Activated CD8-positive, alpha-beta memory T cell treated with anti-CD3 and anti-CD28 coated beads, Interleukin-2, amount 10 ng/mL, durations not matched to agents 7 days and 5 days (primary cell): Measurements from ENCODE around the gene MYBPHL. TPM values are rescaled to one million over a fixed set of nuclear protein-coding genes. Genes with fewer than 3 reads are reported as not detected.

Experiments
- ATAC-seq: fragments of 150-1000 bp; cut with Tn5 transposase; one replicate; pipeline ENCODE4 v1.10.0; 2021; ENCODE audit warnings: moderate library complexity
- CTCF ChIA-PET: fragments of 350-600 bp; sonication (Branson Sonifier 250); formaldehyde crosslinking; loops from one replicate; lab custom pipeline; 2021; ENCODE audit warnings: antibody characterized with exemption; lab: Charles Lee
- DNase-seq: peaks from one replicate; pipeline ENCODE4 v3.0.0-alpha.2; 2020
- H3K27ac Mint-ChIP-seq: one replicate; pipeline ENCODE4 v1.8.0; 2021; ENCODE audit warnings: mild to moderate bottlenecking, mixed read lengths
- H3K27me3 Mint-ChIP-seq: one replicate; pipeline ENCODE4 v1.8.0; 2021; ENCODE audit warnings: mixed read lengths
- H3K36me3 Mint-ChIP-seq: one replicate; pipeline ENCODE4 v1.8.0; 2021; ENCODE audit warnings: mild to moderate bottlenecking, mixed read lengths
- H3K4me1 Mint-ChIP-seq: one replicate; pipeline ENCODE4 v1.8.0; 2021; ENCODE audit warnings: mixed read lengths
- H3K4me3 Mint-ChIP-seq: one replicate; pipeline ENCODE4 v1.8.0; 2021; ENCODE audit warnings: mild to moderate bottlenecking, moderate library complexity, mixed read lengths
- H3K9me3 Mint-ChIP-seq: one replicate; pipeline ENCODE4 v1.8.0; 2022; ENCODE audit warnings: low read depth, mixed read lengths
- total RNA-seq, 2 experiments: library from RNA; stranded (reverse); gene quantifications; one replicate each; pipeline ENCODE4 v1.2.3, GENCODE V29; 2021

The MYBPHL gene
- total RNA-seq, 2 experiments from 2014 or later, result not detected

DNA sequence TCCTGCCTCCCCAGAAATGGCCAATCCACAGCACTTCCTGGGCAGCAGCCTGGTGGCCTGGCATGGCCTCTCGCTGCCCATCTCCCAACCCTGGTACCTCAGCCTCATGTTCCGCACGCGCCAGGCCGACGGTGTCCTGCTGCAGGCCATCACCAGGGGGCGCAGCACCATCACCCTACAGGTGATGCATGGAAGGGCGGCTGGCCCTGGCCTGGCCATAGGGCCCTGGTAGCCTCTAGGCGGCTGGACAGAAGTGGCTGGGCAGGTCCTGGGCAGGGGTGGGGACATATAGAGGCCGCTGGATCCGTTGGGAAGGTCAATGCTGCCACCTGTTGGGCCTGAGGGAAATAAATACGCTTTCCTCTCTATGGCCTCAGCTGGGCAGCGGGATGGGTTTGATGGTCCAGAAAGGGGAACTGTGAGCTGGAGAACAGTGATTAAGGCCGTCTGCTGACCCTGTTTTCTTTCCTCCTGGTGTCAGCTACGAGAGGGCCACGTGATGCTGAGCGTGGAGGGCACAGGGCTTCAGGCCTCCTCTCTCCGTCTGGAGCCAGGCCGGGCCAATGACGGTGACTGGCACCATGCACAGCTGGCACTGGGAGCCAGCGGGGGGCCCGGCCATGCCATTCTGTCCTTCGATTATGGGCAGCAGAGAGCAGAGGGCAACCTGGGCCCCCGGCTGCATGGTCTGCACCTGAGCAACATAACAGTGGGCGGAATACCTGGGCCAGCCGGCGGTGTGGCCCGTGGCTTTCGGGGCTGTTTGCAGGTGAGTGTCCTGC is 43.0 kb downstream of the MYBPHL start:
- Mint-ChIP-seq H3K27ac (no peak overlapping the region), H3K9me3 (no peaks in the 10 kb centered on the region), H3K27me3 (no peaks in the 10 kb centered on the region), H3K4me1 (peaks cover 2% of the 10 kb centered on the region), H3K4me3 (no peak overlapping the region), H3K36me3 (no peaks in the 10 kb centered on the region)
- DNase-seq (peak; percentile 83), ATAC-seq (peak; percentile 95)
- CTCF ChIA-PET, result interaction anchor here (0.6 to 5.6 kb wide), 10 partner anchors 9 to 271 kb away, joined by 3 to 55 read pairs (median 4); partner anchors contain the start of genes PSRC1 and SORT1

DNA sequence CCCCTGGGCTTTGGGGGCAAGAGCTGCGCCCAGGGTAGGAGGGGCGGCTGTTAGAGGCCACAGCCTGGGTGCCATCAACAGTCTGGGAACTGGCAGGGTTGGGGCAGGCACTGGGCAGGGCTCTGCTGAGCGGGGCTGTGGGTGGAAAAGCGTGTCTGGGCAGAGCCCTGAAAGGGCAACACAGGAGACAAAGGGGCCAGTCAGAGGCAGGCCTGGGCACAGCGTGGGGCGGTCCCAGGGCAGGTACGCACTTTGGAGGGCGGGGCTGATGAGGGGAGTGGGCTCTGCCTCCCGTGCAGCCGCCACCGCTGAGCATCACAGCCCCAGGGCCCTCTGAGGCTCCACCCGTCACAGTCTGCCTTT is 43.6 kb downstream of the MYBPHL start:
- CTCF ChIA-PET, result interaction anchor here (0.6 to 5.6 kb wide), 9 partner anchors 13 to 272 kb away, joined by 3 to 55 read pairs (median 4); partner anchors contain the start of genes PSRC1 and SORT1
- no peak overlapping the region for H3K27ac Mint-ChIP-seq
- ATAC-seq, result peak; percentile 21

GRCh38 chr1:109262231-109263055 is 44.4 kb downstream of the MYBPHL start:
- no peak overlapping the region for H3K4me3 Mint-ChIP-seq
- H3K9me3 Mint-ChIP-seq, result no peaks in the 10 kb centered on the region
- no peaks in the 10 kb centered on the region for H3K36me3 Mint-ChIP-seq
- H3K27me3 Mint-ChIP-seq, result no peaks in the 10 kb centered on the region
- no peak for DNase-seq
- H3K27ac Mint-ChIP-seq, result no peak overlapping the region
- ATAC-seq, result no peak
- CTCF ChIA-PET, result interaction anchor here (0.7 to 5.6 kb wide), 4 partner anchors 14 to 269 kb away, joined by 3 to 55 read pairs (median 20); partner anchors contain the start of gene SORT1
- peaks cover 2% of the 10 kb centered on the region for H3K4me1 Mint-ChIP-seq

More for the DNA sequence above, 43.6 kb downstream of the MYBPHL start:
- Mint-ChIP-seq H3K4me1 (peaks cover 2% of the 10 kb centered on the region), H3K27me3 (no peaks in the 10 kb centered on the region), H3K36me3 (no peaks in the 10 kb centered on the region), H3K9me3 (no peaks in the 10 kb centered on the region), H3K4me3 (no peak overlapping the region)
- DNase-seq, result no peak

DNA sequence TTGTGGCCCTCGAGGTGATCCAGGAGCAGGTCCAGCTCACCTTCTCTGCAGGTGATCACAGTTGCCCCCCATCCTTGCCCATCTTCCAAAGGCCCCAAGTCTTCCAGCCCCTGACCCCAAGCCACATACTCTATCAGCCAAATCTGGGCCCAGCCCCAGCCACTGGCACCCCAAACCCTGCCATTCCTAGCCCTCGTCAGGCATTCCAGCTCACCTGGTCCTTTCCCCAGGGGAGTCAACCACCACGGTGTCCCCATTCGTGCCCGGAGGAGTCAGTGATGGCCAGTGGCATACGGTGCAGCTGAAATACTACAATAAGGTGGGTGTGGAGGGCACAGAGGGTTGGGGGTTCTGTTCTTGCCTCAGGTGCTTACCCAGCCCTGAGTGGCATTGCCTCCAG is 45.2 kb downstream of the MYBPHL start:
- ATAC-seq (no peak), DNase-seq (no peak)
- Mint-ChIP-seq H3K36me3 (no peaks in the 10 kb centered on the region), H3K27me3 (no peaks in the 10 kb centered on the region), H3K27ac (no peak overlapping the region), H3K4me1 (peaks cover 2% of the 10 kb centered on the region), H3K9me3 (no peaks in the 10 kb centered on the region), H3K4me3 (no peak overlapping the region)
- CTCF ChIA-PET, result interaction anchor here (1.0 to 5.6 kb wide), 4 partner anchors 138 to 271 kb away, joined by 3 to 55 read pairs (median 21); partner anchors contain the start of gene SORT1

- Mint-ChIP-seq H3K27ac (no peak overlapping the region), H3K4me1 (peaks cover 2% of the 10 kb centered on the region), H3K9me3 (no peaks in the 10 kb centered on the region), H3K4me3 (no peak overlapping the region), H3K36me3 (no peaks in the 10 kb centered on the region), H3K27me3 (no peaks in the 10 kb centered on the region)
- CTCF ChIA-PET, result interaction anchor here (1.0 to 5.2 kb wide), 3 partner anchors 139 to 272 kb away, joined by 3 to 55 read pairs (median 7); partner anchors contain the start of gene SORT1
- DNase-seq (no peak), ATAC-seq (no peak)
Observed at GRCh38 chr1:109261006-109261405, 45.8 kb downstream of the MYBPHL start.

GRCh38 chr1:109259674-109260557 is 46.9 kb downstream of the MYBPHL start:
- peaks cover 2% of the 10 kb centered on the region for H3K4me1 Mint-ChIP-seq
- no peak overlapping the region for H3K4me3 Mint-ChIP-seq
- H3K27ac Mint-ChIP-seq, result no peak overlapping the region
- no peak for ATAC-seq
- H3K9me3 Mint-ChIP-seq, result no peaks in the 10 kb centered on the region
- H3K27me3 Mint-ChIP-seq, result no peaks in the 10 kb centered on the region
- CTCF ChIA-PET, result interaction anchor here (0.7 to 1.2 kb wide), 4 partner anchors 17 to 273 kb away, joined by 3 to 7 read pairs (median 4); no protein-coding TSS in a partner anchor
- no peaks in the 10 kb centered on the region for H3K36me3 Mint-ChIP-seq
- no peak for DNase-seq

- CTCF ChIA-PET, result interaction anchor here (0.7 to 1.2 kb wide), 3 partner anchors 18 to 273 kb away, joined by 3 to 4 read pairs (median 3); no protein-coding TSS in a partner anchor
- H3K27me3 Mint-ChIP-seq, result no peaks in the 10 kb centered on the region
- no peak for ATAC-seq
- no peak for DNase-seq
- H3K4me3 Mint-ChIP-seq, result no peak overlapping the region
- H3K9me3 Mint-ChIP-seq, result no peaks in the 10 kb centered on the region
- no peaks in the 10 kb centered on the region for H3K36me3 Mint-ChIP-seq
- no peak overlapping the region for H3K27ac Mint-ChIP-seq
- H3K4me1 Mint-ChIP-seq, result peaks cover 2% of the 10 kb centered on the region
Observed at GRCh38 chr1:109258481-109259466, 48.0 kb downstream of the MYBPHL start.

DNA sequence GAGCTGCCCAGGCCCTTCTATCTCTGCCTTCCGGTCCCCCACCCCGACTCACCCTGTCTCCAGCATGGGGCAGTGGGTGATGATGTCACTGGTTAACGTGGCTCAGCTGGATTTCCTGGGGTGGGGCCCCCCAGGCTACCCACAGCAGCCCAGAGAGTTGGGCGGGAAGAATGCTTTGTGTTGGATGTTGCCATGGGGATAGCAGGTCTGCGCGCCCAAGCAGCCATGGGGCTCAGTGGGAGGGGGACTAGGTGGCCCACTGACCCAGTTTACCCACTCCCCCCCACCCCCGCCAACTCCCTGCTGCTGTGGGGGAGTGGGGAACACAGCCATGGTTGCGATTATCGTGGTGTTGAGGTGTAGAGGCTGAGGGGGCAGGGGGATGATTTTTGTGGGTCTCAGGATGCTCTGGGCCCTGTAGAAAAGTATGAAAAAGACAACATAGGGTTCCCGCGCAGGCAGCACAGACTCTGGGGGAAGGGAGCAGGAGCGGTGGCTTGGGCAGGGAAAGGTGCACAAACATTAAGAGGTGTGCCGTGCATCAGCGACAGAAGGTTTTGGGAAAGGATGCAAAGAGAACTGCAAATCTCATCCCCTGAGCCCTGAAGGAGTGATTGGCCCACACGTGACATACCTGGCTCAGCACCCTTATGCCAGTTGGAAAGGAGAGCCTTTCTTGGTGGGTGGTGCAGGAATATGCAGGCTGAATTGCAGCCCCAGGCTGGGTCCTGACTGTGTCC is 49.0 kb downstream of the MYBPHL start:
- CTCF ChIA-PET, result interaction anchor here (1.3 to 1.9 kb wide), 2 partner anchors 19 to 141 kb away, joined by 8 to 10 read pairs; partner anchors contain the start of gene SORT1
- H3K9me3 Mint-ChIP-seq, result no peaks in the 10 kb centered on the region
- H3K27me3 Mint-ChIP-seq, result no peaks in the 10 kb centered on the region
- no peaks in the 10 kb centered on the region for H3K4me1 Mint-ChIP-seq
- ATAC-seq, result no peak
- H3K4me3 Mint-ChIP-seq, result no peak overlapping the region
- DNase-seq, result no peak
- H3K36me3 Mint-ChIP-seq, result no peaks in the 10 kb centered on the region
- no peak overlapping the region for H3K27ac Mint-ChIP-seq

- no peak for ATAC-seq
- no peaks in the 10 kb centered on the region for H3K27me3 Mint-ChIP-seq
- DNase-seq, result no peak
- H3K27ac Mint-ChIP-seq, result no peak overlapping the region
- CTCF ChIA-PET, result interaction anchor here (1.3 to 1.9 kb wide), 2 partner anchors 20 to 141 kb away, joined by 8 to 10 read pairs; partner anchors contain the start of gene SORT1
- no peaks in the 10 kb centered on the region for H3K4me1 Mint-ChIP-seq
- H3K4me3 Mint-ChIP-seq, result no peak overlapping the region
- H3K36me3 Mint-ChIP-seq, result no peaks in the 10 kb centered on the region
- H3K9me3 Mint-ChIP-seq, result no peaks in the 10 kb centered on the region
Observed at GRCh38 chr1:109256971-109257681, 49.7 kb downstream of the MYBPHL start.

DNA sequence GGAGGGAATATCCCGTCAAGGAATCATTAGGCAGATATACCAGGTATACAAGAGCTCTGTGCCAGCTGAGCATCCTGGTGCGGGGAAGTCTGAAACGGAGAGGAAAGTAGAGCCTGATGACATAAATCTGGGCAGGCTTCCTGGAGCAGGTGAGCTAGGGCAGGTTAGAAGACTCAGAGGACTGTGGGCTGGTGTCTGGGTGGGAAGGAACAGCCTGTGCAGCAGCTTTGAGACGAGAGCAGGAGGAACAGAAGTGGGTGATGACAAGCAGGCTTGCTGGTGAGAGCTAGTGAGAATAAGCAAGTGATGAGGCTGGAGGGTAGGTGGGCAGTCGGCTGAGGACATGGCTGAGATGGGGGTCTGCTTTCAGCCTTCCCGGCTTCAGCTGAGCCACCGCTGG is 50.7 kb downstream of the MYBPHL start:
- ATAC-seq (no peak), DNase-seq (no peak)
- no peaks in the 10 kb centered on the region for H3K9me3 Mint-ChIP-seq
- H3K27me3 Mint-ChIP-seq, result no peaks in the 10 kb centered on the region
- CTCF ChIA-PET, result interaction anchor here (1.9 to 2.9 kb wide), 2 partner anchors 9 to 21 kb away, joined by 8 to 15 read pairs; no protein-coding TSS in a partner anchor
- H3K4me3 Mint-ChIP-seq, result no peak overlapping the region
- no peaks in the 10 kb centered on the region for H3K36me3 Mint-ChIP-seq
- H3K4me1 Mint-ChIP-seq, result no peaks in the 10 kb centered on the region
- no peak overlapping the region for H3K27ac Mint-ChIP-seq
